Measurements from ENCODE around the gene SLC49A3. TPM values are rescaled to one million over a fixed set of nuclear protein-coding genes. Genes with fewer than 3 reads are reported as not detected.
A peak's percentile ranks its signal among the peaks of the same experiment; 100 is the strongest.

Gene SLC49A3
- total and polyA plus RNA-seq, 2 of the 13 experiments (the other 11 are each of a cell fraction or from before 2014, with no cell fraction given), result 0.07 to 0.17 TPM

GRCh38 chr4:658681-659667 lies 30.0 kb downstream of the SLC49A3 start (continued):
- no peak for TF ChIP-seq SUZ12 (IDR thresholded peaks at IDR 0.05; ENCODE audit: low read depth, low read length)
- no peak for TF ChIP-seq MED13 (CRISPR knock-in tag; IDR thresholded peaks at IDR 0.05)
- no peak for TF ChIP-seq PCBP1 (IDR thresholded peaks at IDR 0.05; ENCODE audit: borderline replicate concordance, low read depth, low read length)

GRCh38 chr4:657834-658667 lies 30.9 kb downstream of the SLC49A3 start:
- H2AFZ ChIP-seq (ENCODE audit: low read length), result no peak overlapping the region
- H3K27me3 ChIP-seq (ENCODE audit: control insufficient read depth in 1 of 2, insufficient read depth in 2 of 2, low read length in 2 of 2), result peaks cover 7 to 20% of the 10 kb centered on the region in 2 experiments
- no peak overlapping the region for H3K4me3 ChIP-seq (replicated peaks in 1 of 3; ENCODE audit: insufficient read depth in 1 of 3, low read depth in 2 of 3, low read length in 3 of 3)
- H3K36me3 ChIP-seq (replicated peaks in 1 of 2; ENCODE audit: control insufficient read depth in 1 of 2, insufficient read depth in 2 of 2, low read length in 2 of 2), result no peaks in the 10 kb centered on the region
- no peaks in the 10 kb centered on the region for H3K79me2 ChIP-seq (ENCODE audit: insufficient read depth, low read length)
- intact Hi-C loops (cut with micrococcal nuclease; ENCODE audit: unreplicated experiment), result no loop called here
- no peak overlapping the region for H3K4me2 ChIP-seq (ENCODE audit: low read depth, low read length)
- in situ Hi-C loops (cut with HindIII; ENCODE audit: extremely low pct_ligation_motif_present, low pct_unique_long_range_greater_than_20kb), result no loop called here
- BruUV-seq (replicated peaks), result no TSS peak
- CTCF ChIA-PET (ENCODE audit: low intra/inter-chr PET ratio, low total read pairs), result no interaction called here
- DNase-seq (ENCODE audit: low spot score) (no peak), FAIRE-seq (no peak), ATAC-seq (peak; percentile 9)
- peaks cover 56% of the 10 kb centered on the region for H3K4me1 ChIP-seq (ENCODE audit: insufficient read depth, low read length)
- no peaks in the 10 kb centered on the region for H4K20me1 ChIP-seq (ENCODE audit: insufficient read depth, low read length)
- 55% methylated on average over 12 of the region's 27 CpGs for WGBS (ENCODE audit: low lambda C conversion rate)
- H3K9me3 ChIP-seq (ENCODE audit: low read length), result no peaks in the 10 kb centered on the region
- no peak overlapping the region for H3K9ac ChIP-seq (ENCODE audit: insufficient read depth, low read depth, low read length)
- POLR2A ChIA-PET, result no interaction called here
- no peak overlapping the region for H3K27ac ChIP-seq (ENCODE audit: extremely low read length, insufficient read depth, low read length)
- TF ChIP-seq HNRNPUL1 (IDR thresholded peaks at IDR 0.05; ENCODE audit: low read depth, low read length) (no peak), NR2C2 (CRISPR knock-in tag; IDR thresholded peaks at IDR 0.05; ENCODE audit: borderline replicate concordance) (peak; percentile 19), MBNL3 (CRISPR knock-in tag; conservative IDR thresholded peaks at IDR 0.05) (no peak), SP5 (CRISPR knock-in tag; IDR thresholded peaks at IDR 0.05; ENCODE audit: borderline replicate concordance, low read depth) (no peak), THAP11 (CRISPR knock-in tag; IDR thresholded peaks at IDR 0.05) (no peak), ZKSCAN8 (CRISPR knock-in tag; IDR thresholded peaks at IDR 0.05; ENCODE audit: borderline replicate concordance) (no peak), ZMYM4 (CRISPR knock-in tag; IDR thresholded peaks at IDR 0.05) (no peak), ZIK1 (CRISPR knock-in tag; IDR thresholded peaks at IDR 0.05; ENCODE audit: borderline replicate concordance, low read depth) (no peak), ZNF354B (CRISPR knock-in tag; IDR thresholded peaks at IDR 0.05) (no peak), ZNF710 (CRISPR knock-in tag; IDR thresholded peaks at IDR 0.05; ENCODE audit: borderline replicate concordance) (no peak), ZMAT3 (CRISPR knock-in tag; conservative IDR thresholded peaks at IDR 0.05) (no peak), SKIL (CRISPR knock-in tag; IDR thresholded peaks at IDR 0.05; ENCODE audit: borderline replicate concordance) (peak; percentile 11; the same call in 1 of the 2 replicates), ZNF616 (CRISPR knock-in tag; IDR thresholded peaks at IDR 0.05; ENCODE audit: low read depth) (no peak)
